Measurements from ENCODE around the gene HGFAC.
"Not testable (repeated sequence)": the region's sequence is repeated elsewhere in the genome, so short reads cannot be mapped to it uniquely, and the experiment has no call there.

The HGFAC gene

GRCh38 chr4:3410401-3411135 is 31.2 kb upstream of the HGFAC start:
- DNase-seq, result no peak

GRCh38 chr4:3411190-3411589 is 30.6 kb upstream of the HGFAC start:
- not testable (repeated sequence) for DNase-seq

DNA sequence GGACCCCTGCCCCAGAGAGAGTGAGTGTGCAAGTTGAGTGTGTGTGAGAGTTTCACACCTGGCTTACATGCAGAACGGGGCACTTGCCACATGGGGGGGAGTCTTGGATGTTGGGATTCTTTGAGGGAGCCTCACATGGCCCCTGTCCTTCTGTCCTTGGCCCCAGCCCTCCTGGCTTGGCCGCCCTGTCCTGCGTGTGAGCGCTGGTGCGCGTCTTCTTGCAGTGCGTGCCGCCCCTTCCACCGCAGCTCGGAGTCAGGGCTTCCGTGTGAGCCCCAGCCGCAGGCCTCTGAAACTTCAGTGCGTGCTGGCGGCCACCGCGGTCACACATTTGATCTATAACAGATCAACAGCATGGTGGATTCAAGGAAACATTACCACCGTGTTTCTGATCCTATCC is 30.1 kb upstream of the HGFAC start:
- DNase-seq, result no peak

DNA sequence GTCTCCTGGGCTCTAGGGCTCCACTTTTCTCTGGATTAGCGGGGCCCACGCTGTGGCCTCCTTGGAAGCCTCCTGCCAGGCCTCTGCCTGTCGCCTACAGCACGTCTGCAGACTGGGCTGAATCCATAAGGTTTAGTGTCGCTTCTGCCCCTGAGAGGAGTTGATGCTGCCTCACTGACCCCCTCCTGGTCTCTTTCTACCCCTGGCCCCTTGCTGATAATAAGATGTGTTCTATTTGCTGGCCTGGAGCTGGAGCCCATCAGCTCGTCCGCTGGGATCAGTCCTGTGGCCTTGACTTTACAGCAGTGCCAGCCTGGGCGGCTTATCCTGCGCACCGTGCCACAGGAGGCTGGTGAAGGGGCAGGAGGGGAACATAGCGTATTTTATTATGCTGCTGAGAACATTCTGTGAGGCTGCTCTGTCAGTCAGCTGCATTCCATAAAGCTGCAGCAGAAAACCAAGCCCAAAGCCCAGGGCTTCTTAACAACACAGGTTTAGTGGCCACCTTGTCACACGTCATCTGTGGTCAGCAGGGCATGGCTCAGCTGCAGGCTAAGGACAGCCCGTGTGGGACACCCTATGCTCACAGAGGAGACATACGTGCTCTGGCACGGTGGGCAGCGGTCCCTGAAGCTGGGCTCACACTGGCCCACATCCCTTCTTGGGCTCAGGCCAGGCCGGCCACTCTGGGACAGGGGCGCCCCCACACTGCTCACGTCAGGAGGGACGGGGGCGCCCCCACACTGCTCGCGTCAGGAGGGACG is 29.3 kb upstream of the HGFAC start:
- no peak for DNase-seq

GRCh38 chr4:3413217-3413671 is 28.5 kb upstream of the HGFAC start:
- no peak for DNase-seq

DNA sequence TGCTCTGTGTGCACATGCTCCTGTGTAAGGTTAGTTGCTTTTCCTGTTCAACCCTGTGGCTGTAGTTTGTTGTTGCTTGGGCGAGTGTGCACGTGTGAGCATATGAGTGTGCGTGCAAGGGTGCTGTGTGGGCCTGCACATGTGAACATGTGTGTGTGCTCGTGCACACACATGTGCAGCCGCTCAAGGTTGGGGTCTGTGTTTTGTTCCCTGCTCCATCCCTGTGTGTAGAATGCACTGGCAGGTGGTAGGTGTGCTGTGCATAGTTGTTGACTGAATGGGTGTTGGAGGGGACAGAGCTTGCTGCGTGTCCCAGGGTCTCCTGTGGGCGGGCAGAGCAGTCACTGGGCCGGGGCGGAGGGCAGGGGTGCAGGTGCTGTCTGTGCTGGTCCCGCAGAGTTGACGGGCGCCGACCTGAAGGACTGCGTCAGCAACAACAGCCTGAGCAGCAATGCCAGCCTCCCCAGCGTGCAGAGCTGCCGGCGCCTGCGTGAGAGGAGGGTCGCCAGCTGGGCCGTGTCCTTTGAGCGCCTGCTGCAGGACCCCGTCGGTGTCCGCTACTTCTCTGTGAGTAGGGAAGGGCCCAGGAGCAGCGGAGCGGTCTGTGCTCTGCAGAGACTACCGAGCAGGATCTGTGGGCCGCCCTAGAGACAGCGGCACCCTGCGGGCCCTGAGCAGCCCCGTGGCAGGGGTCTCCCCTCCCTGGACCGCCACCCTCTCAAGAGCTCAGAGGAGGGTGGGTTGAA is 27.9 kb upstream of the HGFAC start:
- no peak for DNase-seq

DNA sequence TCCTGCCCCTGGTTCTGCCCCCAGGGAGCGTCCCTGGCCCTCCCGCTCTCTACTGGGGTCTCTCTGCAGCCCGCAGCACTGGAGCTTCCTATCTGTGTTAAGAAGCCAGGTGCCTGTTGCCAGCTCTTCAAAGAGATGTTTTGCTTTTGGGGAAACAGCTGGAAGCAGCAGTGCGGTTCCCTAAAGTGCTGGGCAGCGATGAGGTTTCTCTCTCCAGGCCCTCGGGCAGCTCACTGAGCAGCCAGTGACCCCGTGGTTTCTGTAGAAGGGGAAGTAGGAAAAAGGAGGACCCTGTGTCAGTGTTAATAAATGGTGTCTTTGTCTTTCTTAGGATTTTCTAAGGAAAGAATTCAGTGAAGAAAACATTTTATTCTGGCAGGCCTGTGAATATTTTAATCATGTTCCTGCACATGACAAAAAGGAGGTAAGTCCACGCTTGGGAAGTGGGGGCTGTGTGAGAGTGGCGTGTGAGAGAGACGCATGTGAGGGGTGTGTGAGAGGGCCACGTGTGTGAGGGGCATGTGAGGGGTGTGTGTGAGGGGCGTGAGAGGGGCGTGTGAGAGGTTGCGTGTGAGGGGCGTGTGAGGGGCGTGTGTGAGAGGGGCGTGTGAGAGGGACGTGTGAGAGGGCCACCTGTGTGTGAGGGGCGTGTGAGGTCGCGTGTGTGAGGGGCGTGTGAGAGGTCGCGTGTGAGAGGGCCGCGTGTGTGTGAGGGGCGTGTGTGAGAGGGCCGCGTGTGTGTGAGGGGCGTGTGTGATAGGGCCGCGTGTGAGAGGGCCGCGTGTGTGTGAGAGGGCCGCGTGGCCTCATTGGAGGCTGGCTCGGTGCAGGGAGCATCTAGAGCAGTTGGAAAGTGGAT is 27.1 kb upstream of the HGFAC start:
- peak in 6 of 56 donors; percentile 16 to 54 (median 28) for DNase-seq

DNA sequence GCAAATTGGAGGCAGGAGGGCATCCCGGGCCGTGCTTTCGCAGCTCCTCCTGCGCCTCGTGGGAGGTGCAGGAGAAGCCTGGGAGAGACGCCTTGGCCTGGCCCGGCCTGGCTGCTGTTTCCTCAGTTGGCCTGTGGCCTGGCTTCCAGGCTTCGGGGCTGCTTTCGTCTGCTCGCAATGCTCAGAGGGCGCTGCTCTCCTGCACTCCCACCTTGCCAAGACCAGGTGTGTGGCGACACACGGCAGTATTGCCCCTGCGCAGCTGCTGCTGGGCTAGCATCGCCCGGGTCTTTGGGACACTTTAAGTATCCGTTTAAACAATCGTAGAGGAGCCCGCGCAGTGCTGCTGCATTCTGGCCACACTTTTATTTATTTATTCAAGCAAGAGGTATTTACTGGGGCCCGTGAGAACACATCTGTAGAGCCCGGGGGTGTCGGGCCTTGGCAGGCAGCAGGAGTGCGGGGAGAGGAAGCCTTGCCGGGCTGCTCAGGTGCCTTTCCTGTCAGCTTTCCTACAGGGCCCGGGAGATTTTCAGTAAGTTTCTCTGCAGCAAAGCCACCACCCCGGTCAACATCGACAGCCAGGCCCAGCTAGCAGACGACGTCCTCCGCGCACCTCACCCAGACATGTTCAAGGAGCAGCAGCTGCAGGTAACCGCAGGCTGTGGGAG is 26.2 kb upstream of the HGFAC start:
- peak in 3 of 56 donors; percentile 21 to 60 (median 29) for DNase-seq

- DNase-seq, result no peak
These were observed 25.5 kb upstream of the HGFAC start for GRCh38 chr4:3416270-3416669.

DNA sequence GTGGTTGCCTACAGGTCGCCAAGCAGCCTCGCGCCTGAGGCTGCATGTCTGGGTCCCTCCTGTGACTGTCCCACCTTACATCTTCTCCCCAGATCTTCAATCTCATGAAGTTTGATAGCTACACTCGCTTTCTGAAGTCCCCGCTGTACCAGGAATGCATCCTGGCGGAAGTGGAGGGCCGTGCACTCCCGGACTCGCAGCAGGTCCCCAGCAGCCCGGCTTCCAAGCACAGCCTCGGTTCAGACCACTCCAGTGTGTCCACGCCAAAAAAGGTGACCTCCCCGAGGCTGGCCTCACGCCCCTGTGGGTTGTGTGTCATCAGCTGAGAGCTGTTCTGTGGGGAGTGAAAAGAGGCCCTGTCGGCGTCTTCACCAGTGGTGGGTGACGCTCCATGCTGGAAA is 24.9 kb upstream of the HGFAC start:
- DNase-seq, result no peak

- DNase-seq, result no peak
These were observed 24.3 kb upstream of the HGFAC start for GRCh38 chr4:3417448-3417847.

DNA sequence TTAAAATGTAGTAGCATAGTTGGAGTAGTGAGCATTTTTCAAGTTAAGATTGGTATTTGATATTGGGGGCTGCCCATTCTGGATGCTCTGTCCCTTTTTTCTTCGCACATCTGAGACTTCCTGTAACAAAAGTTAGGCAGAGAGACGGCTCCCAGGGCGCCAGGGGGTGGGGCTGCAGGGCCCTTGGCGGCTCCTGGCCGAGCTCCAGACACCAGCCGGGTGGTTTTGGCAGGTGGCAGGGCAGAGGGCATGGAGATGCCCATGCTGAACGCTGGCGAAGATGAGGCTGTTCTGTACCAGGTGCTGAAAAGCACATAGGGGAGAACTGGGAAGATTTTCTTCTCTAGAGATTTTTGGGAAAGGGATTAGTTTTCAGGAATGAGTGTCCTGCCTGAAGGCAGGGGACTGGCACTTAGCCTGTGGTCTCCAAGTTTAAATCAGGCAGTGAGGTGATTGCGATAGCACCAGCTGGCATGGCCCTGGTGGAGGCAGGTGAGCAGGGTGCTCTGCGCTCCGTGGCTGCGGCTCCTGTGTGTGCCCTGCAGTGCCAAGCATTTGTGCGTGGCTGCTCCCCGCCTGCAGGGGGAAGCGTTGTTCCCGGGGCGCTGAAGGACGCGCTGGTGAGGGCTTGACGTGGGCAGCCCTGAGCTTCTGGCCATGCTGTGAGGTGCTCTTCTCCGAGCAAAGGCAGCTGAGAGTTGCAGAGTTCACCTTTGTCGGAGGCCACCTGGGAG is 23.6 kb upstream of the HGFAC start:
- DNase-seq, result no peak

- DNase-seq, result no peak
These were observed 21.7 kb upstream of the HGFAC start for GRCh38 chr4:3419836-3420605.

GRCh38 chr4:3420606-3420955 is 21.2 kb upstream of the HGFAC start:
- DNase-seq, result no peak

DNA sequence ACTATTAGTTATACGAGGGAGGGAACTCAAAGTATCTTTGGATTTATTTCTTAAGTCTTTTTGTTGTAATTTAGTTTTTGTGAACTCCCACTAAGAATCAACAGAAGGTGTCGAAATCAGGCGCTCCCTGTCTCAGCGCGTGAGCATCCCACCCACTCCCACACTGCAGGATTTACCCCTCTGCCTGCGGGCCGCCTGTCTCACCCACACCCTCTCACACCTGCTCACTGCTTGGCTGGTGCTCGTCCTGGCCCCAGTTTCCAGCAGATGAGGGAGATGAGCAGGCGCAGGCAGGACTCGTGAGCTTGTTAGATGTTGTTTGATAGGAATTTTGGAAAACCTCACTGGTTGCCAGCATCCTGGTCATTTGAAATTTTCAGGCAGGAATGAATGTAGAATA is 20.8 kb upstream of the HGFAC start:
- peak in 2 of 56 donors; percentile 18 to 32 for DNase-seq

DNA sequence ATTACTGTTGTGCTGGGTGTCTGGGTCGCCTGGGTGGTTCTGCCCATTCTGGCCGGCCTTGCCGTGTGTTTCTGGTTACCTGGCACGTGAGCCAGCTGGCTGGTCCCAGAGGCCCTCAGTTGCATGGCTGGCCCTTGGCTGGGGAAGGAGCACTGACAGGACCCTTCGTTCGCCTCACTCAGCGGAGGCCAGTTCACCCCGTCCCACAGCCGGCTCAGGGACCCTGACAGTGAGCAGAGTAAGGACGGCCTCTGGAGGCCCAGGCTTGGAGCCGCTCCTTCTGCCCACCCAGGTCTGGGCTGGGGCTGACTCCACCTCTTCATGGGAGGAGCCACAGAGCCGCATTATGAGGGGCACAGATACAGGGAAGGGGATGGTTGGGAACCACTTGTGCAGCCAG is 20.3 kb upstream of the HGFAC start:
- DNase-seq, result no peak

DNA sequence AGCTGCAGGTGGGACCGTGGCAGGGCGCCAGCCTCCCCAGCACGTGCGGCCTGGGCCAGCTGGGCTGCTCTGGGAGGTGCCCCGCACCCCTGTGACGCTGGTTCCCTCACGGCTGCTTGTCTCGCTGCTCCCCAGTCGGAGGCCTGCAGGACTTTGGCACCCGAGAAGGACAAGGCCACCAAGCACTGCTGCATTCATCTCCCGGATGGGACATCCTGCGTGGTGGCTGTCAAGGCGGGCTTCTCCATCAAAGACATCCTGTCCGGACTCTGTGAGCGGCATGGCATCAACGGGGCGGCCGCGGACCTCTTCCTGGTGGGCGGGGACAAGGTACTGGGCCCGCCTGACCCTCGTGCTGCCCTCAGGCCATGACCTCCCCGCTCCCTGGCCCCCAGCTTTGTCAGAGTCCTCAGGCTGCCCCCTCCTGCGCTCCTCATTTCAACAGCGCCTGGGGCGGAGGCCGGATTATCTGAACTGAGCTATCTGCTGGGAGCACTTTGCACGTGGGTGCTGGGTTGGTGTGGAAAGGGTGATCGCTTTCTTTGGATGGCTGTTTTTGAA is 19.4 kb upstream of the HGFAC start:
- no peak for DNase-seq

DNA sequence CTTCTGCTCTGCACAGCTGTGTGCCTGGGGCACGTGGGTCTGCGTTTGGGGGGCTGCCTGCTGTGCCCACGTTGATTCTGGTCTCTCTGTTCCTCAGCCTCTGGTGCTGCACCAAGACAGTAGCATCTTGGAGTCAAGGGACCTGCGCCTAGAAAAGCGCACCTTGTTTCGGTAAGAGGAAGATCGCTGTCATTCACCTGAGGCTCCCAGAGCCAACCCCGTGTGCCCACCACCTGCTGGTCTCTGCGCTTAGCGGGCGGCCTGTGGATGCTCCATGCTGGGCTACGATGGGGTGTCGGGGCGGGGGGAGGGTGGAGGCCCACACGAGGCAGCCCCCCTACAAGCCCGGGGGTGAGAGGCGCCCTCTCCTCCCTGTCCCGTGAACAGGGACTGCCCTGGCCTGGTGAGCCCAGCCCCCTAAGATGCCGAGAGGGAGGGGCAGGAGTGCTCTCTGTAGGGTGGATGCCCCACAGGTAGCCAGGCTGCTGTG is 18.9 kb upstream of the HGFAC start:
- no peak for DNase-seq

GRCh38 chr4:3423406-3423805 is 18.4 kb upstream of the HGFAC start:
- no peak for DNase-seq

Measured in amygdala (tissue), 56 donors.